HG03025 (cell line): ENCODE data around the gene PCK2.

Source experiments
- ATAC-seq: cut with Tn5 transposase; IDR thresholded peaks from one replicate; pipeline ENCODE4 v1.9.1; 2021; ENCODE audit warnings: mild to moderate bottlenecking, moderate library complexity; ENCODE audit not compliant: unreplicated experiment, low FRiP score

Gene PCK2

DNA sequence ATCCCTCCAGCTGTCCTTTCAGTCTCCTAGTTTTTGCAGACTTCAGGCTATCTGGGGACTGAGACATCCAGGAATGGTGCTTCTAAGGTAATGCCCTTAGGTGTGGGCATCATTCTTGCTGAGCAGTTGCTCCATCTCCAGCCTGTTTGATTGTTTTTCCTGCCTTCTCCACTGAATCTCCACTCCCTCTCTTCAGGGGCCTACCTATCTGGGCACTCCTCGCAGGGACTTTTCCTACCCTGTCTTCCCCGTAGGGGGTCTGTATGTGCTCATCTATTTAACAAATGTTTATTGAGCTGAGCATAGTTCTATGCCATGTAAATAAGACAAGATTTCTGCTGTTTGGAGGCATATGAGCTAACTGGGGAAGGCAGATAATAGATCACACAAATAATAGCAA, 38.9 kb downstream of the PCK2 start:
- no peak for ATAC-seq

DNA sequence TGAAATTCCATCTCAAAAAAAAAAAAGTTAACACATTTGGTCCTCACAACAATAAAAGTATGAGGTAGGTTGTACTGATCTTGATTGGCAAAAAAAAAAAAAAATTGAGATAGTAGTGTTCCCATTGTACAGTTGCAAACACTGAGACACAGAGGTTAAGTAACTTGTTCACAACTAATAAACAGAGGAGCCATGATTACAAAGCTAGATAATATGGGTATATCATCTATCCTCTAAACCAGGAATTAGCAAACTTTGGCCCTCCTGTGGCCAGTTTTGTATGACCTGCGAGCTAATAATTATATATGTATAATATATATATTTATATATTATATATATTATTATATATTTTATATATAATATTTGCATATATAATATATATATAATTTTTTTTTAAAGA, 39.6 kb downstream of the PCK2 start:
- ATAC-seq: no peak

DNA sequence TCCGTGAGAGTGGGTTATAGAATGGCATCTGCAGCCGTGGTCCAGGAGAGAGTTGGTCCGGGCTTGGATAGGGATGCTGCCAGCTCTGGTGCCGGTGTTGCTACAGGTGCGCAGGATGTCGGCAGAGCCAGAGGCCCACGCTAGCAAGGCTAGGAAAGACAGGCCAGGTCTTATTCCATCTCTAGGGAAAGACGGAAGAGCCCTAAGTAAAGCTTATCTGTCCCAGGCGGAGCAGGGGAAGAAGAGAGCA, 41.4 kb downstream of the PCK2 start:
- peak; percentile 2 for ATAC-seq

DNA sequence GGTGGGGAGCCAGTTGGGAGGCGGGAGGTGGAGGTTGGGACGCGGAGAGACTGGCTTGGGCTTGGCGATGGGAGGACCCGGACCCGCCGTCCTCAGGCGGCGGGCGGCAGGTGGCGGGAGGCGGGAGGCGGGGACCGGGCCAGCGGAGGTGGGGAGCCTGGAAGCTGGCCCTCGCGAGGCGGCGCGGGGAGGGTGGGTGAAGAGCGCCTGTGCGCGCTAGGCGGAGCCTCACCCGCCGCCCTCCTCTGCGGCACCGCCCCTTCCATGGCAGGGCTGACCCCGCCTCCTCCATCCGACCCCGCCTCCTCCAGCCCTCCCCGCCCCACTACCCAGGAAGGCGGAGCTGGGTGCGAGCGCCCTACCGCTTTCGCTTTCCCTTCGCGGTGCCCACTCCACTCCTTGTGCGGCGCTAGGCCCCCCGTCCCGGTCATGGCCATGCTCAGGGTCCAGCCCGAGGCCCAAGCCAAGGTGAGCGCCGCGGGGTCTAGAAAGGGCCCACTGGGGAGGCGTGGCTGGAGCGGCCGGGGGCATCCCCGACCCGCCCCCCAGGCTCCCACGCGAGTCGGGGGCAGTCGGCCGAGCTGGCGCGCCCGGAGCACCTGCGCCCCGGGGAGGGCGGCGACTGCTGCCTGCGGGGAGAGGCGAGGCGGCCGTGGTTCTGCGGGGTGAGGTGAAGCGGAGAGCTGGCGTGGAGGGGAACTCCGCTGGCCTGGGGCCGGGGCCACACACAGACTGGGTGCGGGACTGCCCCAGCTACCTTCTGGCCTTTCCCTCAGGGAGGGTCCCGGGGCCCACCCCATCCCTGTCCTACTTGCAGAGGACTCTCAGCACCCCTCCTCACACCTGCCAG, 41.9 kb downstream of the PCK2 start, which contains the start of gene PSME1:
Gene PSME1 (plus strand): TSS at position 361 of the 850 bp plus-strand sequence. CDS start 69 bp downstream, at position 430.
- peak; percentile 74 for ATAC-seq

DNA sequence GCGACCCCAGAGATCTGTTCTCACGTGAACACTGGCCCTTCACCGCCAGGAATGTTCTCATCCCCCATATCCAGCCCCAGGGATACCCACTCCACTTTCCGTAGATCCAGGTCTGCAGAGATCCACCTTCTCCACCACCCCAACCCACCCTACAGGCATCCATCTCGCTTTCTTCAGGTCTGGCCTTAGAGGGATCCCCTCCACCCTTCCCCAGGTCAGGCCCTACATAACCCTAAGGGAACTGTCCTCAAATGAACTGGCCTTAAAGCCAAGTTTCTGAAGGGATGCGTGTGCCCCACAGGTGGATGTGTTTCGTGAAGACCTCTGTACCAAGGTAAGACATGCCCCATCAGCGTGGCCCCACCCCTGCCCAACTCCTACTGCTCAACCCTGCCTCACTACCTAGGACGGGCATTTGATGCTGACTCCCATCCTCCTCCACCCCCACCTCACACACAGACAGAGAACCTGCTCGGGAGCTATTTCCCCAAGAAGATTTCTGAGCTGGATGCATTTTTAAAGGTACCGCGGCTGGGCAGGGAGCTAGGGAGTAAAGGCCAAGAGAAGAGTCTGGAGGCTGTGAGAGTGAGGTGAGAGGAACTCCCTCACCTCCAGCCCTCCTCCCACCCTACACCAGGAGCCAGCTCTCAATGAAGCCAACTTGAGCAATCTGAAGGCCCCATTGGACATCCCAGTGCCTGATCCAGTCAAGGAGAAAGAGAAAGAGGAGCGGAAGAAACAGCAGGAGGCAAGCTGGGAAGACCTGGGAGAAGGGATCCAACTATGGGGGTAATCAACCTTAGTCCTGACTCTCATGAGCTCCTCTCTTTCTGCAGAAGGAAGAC, 42.8 kb downstream of the PCK2 start:
- no peak for ATAC-seq

DNA sequence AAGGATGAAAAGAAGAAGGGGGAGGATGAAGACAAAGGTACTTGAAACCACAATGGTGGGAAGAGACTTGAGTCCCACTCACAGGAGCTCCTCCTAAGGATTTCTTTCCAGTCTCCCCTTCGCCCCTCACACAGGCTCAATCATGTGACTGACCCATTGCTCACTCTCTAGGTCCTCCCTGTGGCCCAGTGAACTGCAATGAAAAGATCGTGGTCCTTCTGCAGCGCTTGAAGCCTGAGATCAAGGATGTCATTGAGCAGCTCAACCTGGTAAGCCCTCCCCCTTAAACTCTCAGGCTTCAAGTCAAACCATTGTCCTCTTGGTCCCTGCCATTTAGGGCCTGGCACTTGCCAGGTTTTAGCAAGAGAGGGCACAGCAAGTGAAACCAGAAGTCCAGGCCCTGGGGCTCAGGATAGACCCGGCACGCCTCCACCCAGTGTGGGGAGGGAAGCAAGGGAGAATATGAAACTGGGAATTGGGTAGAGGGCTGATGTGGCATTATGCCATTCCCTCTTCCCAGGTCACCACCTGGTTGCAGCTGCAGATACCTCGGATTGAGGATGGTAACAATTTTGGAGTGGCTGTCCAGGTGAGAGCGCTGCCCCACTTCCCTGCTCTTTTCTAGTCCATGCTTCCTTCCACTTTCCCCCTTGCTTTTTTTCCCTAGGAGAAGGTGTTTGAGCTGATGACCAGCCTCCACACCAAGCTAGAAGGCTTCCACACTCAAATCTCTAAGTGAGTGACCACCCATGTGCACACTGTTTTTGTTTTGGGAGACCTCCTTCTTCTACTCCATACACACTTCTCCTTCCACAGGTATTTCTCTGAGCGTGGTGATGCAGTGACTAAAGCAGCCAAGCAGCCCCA, 43.7 kb downstream of the PCK2 start:
- ATAC-seq: no peak

DNA sequence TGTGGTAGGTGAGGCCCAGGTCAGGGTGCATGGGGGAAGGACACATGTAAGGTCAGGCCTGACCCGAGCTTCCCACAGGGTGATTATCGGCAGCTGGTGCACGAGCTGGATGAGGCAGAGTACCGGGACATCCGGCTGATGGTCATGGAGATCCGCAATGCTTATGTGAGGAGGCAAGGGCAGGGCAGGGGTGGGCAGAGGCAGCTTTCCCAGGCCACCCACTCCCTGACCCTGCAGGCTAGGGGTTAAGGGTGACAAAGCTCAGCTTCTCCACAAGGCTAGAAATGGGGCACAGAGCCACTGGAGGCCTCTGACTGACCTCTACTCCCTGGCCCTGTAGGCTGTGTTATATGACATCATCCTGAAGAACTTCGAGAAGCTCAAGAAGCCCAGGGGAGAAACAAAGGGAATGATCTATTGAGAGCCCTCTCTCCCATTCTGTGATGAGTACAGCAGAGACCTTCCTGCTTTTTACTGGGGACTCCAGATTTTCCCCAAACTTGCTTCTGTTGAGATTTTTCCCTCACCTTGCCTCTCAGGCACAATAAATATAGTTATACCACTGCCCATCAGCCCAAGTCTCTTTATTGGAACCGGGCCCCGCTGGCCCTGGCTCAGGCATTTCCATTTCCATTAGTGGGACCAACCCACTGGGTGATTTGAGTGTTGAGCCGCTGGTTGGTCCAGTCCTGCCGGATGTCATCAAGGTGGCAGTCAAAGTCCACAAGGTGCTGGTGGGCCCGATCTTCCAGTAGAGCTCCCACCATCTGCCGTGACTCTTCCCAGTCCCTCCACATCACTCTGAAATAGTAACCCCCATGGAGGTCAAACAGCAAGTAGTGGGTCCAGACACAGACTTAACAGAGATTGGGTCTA, 44.5 kb downstream of the PCK2 start:
- ATAC-seq: no peak

DNA sequence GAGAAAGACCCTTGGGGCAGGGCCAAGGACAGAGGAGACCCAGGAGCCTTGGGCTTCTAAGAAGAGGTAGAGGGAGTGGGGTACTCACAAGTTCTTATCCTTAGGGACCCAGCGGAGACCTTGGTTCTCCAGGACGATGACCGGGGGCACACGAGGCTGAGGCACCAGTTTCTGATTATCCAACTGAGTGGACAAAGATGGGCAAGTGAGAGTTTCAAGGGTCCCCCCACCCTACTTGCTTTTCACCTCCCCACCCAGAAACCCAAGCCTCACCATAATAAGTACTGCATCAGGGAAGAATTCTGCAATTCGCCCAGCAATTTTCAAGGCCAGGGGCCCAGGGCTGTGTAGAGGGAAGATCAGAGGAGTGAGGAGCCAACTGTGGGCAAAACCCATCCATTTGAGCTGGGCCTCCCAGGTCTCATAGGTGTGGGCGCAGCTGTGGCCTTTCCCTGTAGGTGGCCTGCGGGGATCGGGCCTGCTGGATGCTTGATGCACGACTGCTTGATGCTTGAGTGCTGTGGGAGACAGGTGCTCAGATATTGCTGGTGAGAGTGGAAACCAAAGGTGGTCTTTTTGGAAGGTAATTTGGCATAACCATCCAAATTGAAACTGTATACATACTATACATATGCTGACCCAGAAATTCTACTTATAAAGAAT, 45.3 kb downstream of the PCK2 start:
- ATAC-seq: no peak

DNA sequence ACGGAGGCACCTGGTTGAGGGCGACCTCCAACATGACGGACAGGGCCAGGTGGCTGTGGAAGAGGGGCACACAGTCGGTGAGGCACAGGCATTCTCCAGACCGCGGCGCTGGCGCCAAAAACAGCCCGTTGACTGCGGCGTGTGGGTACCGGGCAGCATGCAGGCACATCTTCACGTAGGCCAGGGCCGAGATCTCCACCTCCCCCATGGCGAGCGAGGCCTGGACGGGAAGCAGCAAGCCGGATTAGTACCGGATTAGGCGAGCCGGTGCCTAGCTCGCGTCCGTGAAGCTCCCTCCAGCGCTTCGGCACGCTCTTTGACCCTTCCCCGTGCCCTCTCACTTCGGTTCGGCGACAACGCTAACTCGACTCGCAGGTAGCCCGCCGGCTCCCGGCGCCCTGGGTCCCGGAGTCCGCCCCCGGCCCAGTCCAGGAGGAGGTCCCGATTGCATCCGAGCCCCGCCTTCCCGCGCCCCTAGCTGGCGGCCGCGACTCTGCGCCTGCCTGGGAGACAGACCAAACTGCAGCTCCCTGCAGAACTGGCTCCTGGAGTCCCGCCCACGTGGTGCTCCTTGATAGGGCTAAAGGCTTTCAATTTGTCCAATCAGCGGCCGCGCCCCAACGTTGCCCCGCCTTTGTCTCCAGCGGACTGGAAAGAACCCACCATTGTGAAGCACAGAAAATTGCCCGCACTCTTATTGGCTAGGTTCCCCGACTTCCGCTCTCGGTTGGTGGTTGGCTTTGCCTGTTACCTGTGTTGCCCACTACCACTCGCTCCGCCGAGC, 47.2 kb downstream of the PCK2 start, which contains the start of gene EMC9:
Gene EMC9 (minus strand): TSS at position 495 of the 784 bp plus-strand sequence. CDS start 287 bp downstream, at position 208.
- ATAC-seq: peak; percentile 80

DNA sequence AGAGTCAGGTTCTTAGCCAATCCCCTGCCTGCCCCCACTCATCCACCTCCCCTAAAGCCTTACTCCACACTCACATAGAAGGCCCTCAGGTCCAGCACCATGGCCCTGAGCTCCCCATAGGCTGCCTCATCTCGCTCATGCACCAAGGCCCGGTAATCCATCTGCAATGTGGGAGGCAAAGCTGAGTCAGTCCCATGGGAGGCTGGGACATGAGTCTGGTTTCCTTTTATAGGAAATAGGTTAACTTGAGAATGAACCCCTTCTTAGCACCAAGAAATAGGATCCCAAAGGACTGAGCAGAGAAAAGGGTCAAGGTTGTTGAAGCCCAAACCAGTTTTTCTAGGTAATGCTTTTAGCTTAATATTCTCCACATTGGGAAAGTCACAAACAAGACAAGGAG, 49.4 kb downstream of the PCK2 start:
- no peak for ATAC-seq

DNA sequence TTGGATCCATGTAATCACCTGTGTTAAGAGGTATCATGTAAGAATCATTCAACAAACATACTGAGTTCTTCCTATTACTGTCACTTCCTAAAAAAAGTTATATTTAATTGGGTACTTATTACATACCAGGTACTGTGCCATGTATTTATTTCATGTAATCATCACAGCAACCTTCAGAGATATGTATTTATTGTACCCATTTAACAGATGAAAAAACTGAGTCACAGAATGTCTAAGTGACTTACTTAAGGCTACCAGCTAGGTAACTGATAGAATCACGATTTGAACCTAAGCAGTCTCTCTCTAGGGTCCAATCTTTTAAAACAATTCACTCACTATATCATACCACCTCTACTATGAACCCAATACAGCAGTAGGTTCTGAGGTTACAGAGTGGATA, 50.3 kb downstream of the PCK2 start:
- ATAC-seq: no peak

DNA sequence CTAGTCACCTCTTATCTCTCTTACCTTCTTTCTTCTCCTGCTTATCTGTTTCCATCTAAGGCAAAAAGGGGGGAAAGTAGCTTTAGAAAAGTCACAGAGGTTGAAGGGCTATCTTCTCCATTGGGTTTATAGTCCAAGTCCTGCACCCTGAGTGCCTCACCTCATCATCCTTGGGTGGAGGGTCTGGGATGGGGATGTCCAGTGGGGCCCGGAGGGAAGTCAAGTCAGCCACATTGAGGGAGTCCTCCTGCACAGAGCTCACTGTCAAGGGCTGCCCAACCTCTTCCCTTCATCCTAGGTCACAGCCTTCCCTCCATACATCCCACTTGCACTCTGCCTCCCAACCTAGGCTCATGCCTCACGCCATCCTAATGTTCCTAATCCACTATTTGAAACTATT, 51.1 kb downstream of the PCK2 start:
- ATAC-seq: no peak

DNA sequence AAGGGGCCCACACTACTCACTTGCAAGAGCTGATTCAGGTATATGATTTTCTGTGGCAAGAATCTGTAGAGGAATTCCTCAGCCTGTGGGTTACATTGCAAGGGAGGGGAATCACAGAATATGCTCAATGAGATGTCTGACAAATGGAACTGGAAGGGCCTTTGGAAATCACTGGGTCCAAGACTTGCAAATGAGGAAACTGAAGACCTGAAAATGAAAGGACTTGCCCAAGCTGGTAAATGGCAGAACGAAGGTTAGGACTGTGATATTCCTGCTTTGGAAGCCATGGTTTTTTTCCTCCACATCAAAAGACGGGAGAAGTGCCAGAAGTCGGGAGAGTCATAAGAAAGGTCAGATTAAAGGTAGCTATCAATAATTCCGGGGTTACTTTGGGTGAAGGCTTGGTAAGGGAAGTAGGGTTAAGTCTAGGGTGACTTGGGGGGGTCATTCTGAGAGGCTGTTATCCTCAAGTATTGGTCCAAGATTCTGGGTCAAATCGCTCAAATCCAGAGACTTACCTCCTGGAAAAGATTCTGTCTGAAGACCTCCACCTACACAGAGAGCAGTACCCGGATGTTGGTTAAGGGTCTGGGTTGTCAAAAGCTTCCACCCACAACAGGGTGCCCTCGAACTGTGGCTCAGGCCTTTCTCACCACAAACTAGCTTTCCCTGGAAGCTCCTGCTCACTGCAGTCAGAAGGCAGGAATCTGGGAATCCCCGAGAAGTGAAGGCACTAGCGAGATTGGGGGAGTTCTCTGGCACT, 51.8 kb downstream of the PCK2 start:
- ATAC-seq: no peak

DNA sequence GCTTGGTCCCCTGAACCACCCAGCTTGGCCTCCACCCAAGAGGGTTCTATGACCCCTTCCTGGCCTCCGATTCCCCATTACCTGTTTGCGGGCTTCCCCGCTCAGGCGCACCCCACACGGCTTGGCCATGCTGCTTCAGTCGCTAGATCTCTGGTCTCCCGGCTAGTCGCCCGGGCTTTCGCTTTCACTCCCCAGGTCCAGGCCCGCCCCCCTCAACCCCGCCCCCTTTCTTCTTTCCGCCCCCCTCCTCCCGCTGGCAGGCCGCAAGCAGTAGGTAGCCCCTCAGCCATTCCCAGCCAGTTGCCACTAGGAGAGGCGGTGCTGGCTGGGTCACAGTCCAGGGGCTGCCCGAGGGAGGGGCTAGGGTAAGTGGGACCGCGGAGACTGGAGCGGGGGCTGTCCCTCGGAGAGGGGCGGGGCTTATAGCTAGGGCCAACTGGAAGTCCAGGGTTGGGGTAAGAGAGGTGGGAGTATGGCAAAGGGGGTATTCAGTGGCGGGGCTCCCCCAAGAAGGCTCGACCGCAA, 52.4 kb downstream of the PCK2 start, which contains the start of gene PSME2:
Gene PSME2 (minus strand): TSS at position 158 of the 525 bp plus-strand sequence. CDS start 29 bp downstream, at position 129.
- ATAC-seq: peak; percentile 61

DNA sequence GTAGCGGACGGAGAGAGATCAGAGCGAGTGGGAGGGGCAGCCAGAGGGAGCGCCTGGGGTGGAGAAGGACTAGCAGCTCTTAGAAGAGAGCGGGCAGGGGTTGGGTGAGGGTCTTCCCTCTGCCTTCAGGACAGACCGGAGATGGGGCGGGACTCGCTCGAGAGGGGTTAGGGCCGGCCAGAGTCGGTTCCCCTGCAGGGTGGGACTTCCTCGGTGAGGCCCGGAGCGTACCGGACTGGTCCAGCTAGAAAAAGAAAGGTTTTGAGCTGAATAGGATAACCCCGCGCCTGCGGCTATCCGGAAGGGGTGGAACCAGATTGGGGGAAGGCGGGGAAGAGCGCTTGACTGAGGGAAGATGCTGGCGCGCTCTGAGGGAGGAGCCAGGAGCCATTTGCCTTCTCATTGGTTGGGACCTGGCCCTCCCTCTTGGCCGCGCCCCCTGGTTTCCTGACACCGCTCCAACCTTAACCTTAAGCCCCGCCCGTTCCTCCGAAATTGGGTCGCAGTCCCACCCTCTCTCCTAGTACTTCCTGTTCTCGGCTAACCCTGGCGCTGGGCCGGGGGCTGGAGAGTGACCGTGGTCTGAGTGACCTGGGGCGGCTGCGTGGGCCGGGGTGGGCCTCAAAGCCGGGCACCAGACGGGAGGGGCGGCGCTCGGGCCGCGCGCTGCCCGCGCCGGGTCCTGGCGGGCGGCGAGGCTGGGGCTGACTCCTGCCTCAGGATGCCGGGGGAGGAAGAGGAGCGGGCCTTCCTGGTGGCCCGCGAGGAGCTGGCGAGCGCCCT, 53.1 kb downstream of the PCK2 start, which contains the start of gene RNF31:
Gene RNF31 (plus strand): TSS at position 521 of the 783 bp plus-strand sequence. CDS start 201 bp downstream, at position 722.
- peak; percentile 79 for ATAC-seq

DNA sequence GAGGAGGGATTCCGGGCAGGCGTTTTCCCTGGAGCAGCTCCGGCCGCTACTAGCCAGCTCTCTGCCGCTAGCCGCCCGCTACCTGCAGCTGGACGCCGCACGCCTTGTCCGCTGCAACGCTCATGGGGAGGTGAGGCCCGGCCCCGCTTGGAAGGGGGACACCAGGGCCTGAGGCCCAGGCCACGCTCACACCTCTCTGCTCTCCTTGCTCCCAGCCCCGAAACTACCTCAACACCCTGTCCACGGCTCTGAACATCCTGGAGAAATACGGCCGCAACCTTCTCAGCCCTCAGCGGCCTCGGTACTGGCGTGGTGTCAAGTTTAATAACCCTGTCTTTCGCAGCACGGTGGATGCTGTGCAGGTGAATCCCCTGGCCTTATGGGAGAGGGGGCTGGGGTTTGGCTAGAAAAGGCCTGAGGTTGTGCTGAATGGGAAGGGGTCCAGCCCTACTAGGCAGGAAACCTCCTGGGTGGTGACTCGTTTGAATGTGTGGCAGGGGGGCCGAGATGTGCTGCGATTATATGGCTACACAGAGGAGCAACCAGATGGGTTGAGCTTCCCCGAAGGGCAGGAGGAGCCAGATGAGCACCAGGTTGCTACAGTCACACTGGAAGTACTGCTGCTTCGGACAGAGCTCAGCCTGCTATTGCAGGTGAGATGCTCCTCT, 53.8 kb downstream of the PCK2 start:
- no peak for ATAC-seq
